Measurements from ENCODE around the gene RARB.

DNA sequence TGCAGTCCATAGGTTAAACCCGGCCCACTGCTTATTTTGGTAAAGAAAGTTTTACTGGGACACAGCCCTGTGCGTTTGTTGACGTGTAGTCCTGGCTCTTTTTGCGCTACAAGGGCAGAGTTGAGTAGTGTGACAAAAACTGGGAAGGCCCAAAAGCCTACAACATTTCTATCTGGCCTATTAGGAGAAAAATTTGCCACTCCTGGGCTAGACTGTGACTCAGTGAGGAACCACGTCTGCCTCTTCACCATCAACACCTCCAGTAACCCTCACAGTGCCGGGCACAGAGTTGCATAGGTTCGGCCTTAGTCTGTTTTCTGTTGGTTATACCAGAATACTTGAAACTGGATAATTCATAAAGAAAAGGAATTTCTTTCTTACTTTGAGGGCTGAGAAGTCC is 126.3 kb downstream of the RARB start:
- TF ChIP-seq, protein P1, sequence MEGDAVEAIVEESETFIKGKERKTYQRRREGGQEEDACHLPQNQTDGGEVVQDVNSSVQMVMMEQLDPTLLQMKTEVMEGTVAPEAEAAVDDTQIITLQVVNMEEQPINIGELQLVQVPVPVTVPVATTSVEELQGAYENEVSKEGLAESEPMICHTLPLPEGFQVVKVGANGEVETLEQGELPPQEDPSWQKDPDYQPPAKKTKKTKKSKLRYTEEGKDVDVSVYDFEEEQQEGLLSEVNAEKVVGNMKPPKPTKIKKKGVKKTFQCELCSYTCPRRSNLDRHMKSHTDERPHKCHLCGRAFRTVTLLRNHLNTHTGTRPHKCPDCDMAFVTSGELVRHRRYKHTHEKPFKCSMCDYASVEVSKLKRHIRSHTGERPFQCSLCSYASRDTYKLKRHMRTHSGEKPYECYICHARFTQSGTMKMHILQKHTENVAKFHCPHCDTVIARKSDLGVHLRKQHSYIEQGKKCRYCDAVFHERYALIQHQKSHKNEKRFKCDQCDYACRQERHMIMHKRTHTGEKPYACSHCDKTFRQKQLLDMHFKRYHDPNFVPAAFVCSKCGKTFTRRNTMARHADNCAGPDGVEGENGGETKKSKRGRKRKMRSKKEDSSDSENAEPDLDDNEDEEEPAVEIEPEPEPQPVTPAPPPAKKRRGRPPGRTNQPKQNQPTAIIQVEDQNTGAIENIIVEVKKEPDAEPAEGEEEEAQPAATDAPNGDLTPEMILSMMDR (conservative IDR thresholded peaks at IDR 0.05; ENCODE audit: low read depth, low read length) = no peak
- TF ChIP-seq EZH2 (IDR thresholded peaks at IDR 0.05; ENCODE audit: borderline replicate concordance, low read depth, low read length, poor library complexity, severe bottlenecking) = no peak
